Measurements from ENCODE around the gene KLHDC3. TPM values are rescaled to one million over a fixed set of nuclear protein-coding genes. Genes with fewer than 3 reads are reported as not detected.

The KLHDC3 gene
- total and polyA plus RNA-seq, 2 of the 13 experiments (the other 11 are each of a cell fraction or from before 2014, with no cell fraction given), result 78.3 to 91.5 TPM

DNA sequence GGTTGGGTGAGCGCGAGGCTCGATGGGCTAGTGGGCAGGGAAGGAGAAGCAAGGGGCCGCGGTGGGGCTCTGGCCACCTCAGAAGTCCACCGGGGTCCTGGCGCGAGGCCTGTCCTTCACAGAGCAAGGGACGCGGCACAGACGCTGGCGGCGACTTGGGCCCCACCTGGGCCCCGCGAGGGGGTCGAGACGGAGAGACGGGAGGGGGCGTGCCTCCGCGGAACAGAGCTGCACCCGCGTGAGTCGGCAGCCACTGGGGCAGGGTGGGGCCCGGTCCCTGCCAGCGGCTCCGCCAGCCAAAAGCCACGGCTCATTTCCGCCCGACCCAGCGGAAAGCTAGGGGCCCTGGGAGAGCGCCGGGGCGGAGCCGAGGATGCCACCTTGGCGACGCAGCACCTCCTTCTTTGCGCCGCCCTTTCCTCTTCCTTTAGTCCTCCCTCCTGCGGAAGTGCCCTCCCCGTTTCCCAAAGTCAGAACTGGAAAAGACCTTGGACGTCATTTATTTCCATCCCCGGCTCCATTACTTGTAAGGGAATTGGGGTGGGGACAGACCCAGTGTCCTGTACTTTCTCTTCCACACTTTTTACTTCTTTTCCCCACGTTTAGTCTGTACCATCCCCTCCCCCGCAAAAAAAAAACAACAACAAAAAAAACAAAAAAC lies 39.6 kb downstream of the KLHDC3 start, which contains the start of gene CUL7 (continued):
- TF ChIP-seq, protein P1, sequence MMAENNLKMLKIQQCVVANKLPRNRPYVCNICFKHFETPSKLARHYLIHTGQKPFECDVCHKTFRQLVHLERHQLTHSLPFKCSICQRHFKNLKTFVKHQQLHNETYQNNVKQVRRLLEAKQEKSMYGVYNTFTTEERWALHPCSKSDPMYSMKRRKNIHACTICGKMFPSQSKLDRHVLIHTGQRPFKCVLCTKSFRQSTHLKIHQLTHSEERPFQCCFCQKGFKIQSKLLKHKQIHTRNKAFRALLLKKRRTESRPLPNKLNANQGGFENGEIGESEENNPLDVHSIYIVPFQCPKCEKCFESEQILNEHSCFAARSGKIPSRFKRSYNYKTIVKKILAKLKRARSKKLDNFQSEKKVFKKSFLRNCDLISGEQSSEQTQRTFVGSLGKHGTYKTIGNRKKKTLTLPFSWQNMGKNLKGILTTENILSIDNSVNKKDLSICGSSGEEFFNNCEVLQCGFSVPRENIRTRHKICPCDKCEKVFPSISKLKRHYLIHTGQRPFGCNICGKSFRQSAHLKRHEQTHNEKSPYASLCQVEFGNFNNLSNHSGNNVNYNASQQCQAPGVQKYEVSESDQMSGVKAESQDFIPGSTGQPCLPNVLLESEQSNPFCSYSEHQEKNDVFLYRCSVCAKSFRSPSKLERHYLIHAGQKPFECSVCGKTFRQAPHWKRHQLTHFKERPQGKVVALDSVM (CRISPR knock-in tag; IDR thresholded peaks at IDR 0.05), result peak; percentile 72
- TF ChIP-seq ATF6 (CRISPR knock-in tag; conservative IDR thresholded peaks at IDR 0.05) (peak; percentile 91; the same call in 1 of the 2 replicates), ZNF614 (CRISPR knock-in tag; IDR thresholded peaks at IDR 0.05; ENCODE audit: borderline replicate concordance) (peak; percentile 96), GPBP1L1 (CRISPR knock-in tag; IDR thresholded peaks at IDR 0.05) (no peak), ZSCAN9 (CRISPR knock-in tag; IDR thresholded peaks at IDR 0.05; ENCODE audit: borderline replicate concordance) (peak; percentile 82; the same call in 1 of the 2 replicates), SIN3A (IDR thresholded peaks at IDR 0.05; ENCODE audit: borderline replicate concordance, low read depth, low read length) (peak; percentile 91), NFYB (CRISPR knock-in tag; IDR thresholded peaks at IDR 0.05) (peak; percentile 57; the same call in 1 of the 2 replicates), CCAR2 (optimal IDR thresholded peaks at IDR 0.05; ENCODE audit: low read depth, low read length) (no peak), IKZF5 (CRISPR knock-in tag; IDR thresholded peaks at IDR 0.05) (peak; percentile 90), BRD4 (CRISPR knock-in tag; IDR thresholded peaks at IDR 0.05) (peak; percentile 93; the same call in 1 of the 2 replicates), MBD4 (IDR thresholded peaks at IDR 0.05; ENCODE audit: borderline replicate concordance, low read length) (no peak), ZNF790 (CRISPR knock-in tag; IDR thresholded peaks at IDR 0.05; ENCODE audit: borderline replicate concordance) (peak; percentile 86; the same call in 1 of the 2 replicates), ZNF333 (CRISPR knock-in tag; IDR thresholded peaks at IDR 0.05; ENCODE audit: borderline replicate concordance) (no peak; the same call in 1 of the 2 replicates), STAG1 (CRISPR knock-in tag; IDR thresholded peaks at IDR 0.05) (0 out of 2 replicates have a peak, but pooled peaks have one; percentile 17)
- TF ChIP-seq, protein P2, sequence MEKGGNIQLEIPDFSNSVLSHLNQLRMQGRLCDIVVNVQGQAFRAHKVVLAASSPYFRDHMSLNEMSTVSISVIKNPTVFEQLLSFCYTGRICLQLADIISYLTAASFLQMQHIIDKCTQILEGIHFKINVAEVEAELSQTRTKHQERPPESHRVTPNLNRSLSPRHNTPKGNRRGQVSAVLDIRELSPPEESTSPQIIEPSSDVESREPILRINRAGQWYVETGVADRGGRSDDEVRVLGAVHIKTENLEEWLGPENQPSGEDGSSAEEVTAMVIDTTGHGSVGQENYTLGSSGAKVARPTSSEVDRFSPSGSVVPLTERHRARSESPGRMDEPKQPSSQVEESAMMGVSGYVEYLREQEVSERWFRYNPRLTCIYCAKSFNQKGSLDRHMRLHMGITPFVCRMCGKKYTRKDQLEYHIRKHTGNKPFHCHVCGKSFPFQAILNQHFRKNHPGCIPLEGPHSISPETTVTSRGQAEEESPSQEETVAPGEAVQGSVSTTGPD (CRISPR knock-in tag; IDR thresholded peaks at IDR 0.05), result no peak; the same call in 1 of the 2 replicates
- TF ChIP-seq, protein P3, sequence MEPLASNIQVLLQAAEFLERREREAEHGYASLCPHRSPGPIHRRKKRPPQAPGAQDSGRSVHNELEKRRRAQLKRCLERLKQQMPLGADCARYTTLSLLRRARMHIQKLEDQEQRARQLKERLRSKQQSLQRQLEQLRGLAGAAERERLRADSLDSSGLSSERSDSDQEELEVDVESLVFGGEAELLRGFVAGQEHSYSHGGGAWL (CRISPR knock-in tag; IDR thresholded peaks at IDR 0.05), result peak; percentile 99
- TF ChIP-seq, protein P4, sequence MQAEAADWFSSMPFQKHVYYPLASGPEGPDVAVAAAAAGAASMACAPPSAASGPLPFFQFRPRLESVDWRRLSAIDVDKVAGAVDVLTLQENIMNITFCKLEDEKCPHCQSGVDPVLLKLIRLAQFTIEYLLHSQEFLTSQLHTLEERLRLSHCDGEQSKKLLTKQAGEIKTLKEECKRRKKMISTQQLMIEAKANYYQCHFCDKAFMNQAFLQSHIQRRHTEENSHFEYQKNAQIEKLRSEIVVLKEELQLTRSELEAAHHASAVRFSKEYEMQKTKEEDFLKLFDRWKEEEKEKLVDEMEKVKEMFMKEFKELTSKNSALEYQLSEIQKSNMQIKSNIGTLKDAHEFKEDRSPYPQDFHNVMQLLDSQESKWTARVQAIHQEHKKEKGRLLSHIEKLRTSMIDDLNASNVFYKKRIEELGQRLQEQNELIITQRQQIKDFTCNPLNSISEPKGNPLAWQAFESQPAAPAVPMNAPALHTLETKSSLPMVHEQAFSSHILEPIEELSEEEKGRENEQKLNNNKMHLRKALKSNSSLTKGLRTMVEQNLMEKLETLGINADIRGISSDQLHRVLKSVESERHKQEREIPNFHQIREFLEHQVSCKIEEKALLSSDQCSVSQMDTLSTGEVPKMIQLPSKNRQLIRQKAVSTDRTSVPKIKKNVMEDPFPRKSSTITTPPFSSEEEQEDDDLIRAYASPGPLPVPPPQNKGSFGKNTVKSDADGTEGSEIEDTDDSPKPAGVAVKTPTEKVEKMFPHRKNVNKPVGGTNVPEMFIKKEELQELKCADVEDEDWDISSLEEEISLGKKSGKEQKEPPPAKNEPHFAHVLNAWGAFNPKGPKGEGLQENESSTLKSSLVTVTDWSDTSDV (CRISPR knock-in tag; IDR thresholded peaks at IDR 0.05), result peak; percentile 70; the same call in 1 of the 2 replicates
